DOHH2 (cell line): ENCODE measurements around the gene DIPK2B.

ENCODE experiments used
- EZH2phosphoT487 ChIP-seq: fragments of 200-600 bp; sonication (generic); IDR thresholded peaks from 2 replicates; pipeline ENCODE4 v1.6.1; 2017; ENCODE audit warnings: borderline replicate concordance, mild to moderate bottlenecking, antibody characterized with exemption, low read length, moderate library complexity, mixed read lengths
- TF ChIP-seq, protein P1 (sequence below): fragments of 200-600 bp; sonication (generic); IDR thresholded peaks from one replicate; pipeline ENCODE4 v1.5.1; 2014; ENCODE audit warnings: antibody characterized with exemption, mild to moderate bottlenecking, low read depth, low read length; ENCODE audit not compliant: poor library complexity, severe bottlenecking

DNA sequence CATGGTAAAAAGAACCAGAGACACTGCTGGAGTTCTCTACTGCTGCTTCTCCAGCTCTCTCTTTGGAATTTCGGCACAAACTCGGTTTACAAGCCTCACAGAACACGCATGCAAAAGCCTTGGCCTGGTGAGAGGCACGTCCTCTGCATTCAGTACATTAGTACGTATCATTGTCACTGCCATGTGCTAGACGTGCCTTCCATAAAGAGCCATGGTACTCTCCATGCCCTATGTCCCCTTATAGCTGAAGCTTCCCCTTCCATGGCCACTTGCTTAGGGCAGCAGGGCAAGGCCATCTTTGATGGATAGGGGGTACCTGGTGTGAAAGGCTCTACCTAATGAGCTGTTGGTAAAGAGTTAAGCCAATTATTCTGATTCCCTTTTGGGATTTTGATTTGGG is 35.0 kb downstream of the DIPK2B start:
- TF ChIP-seq, protein P1, sequence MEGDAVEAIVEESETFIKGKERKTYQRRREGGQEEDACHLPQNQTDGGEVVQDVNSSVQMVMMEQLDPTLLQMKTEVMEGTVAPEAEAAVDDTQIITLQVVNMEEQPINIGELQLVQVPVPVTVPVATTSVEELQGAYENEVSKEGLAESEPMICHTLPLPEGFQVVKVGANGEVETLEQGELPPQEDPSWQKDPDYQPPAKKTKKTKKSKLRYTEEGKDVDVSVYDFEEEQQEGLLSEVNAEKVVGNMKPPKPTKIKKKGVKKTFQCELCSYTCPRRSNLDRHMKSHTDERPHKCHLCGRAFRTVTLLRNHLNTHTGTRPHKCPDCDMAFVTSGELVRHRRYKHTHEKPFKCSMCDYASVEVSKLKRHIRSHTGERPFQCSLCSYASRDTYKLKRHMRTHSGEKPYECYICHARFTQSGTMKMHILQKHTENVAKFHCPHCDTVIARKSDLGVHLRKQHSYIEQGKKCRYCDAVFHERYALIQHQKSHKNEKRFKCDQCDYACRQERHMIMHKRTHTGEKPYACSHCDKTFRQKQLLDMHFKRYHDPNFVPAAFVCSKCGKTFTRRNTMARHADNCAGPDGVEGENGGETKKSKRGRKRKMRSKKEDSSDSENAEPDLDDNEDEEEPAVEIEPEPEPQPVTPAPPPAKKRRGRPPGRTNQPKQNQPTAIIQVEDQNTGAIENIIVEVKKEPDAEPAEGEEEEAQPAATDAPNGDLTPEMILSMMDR = no peak
- no peak for TF ChIP-seq EZH2phosphoT487
